ENCODE measurements around the gene KIF4B. TPM values are rescaled to one million over a fixed set of nuclear protein-coding genes. Genes with fewer than 3 reads are reported as not detected.

KIF4B gene
- total RNA-seq, 1 donor, result not detected

DNA sequence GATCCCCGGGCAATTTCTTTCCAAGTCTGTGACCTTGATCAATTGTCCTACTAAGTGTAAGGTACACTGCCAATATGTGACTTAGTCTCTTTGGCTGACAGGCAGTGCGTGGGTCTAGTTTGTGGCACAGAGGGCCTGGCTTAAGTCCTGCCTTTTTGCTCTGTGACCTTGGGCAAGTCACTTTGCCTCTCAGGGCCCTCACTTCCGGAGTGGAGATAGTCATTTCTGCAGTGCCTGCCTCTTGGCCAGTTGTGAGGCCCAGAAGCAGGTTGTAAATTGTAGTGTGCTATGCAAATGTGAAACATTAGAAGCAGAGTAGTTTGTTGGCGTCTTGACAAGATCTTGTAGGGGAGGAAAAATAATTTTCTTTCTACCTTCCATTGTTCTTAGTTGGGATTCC, 39.0 kb downstream of the KIF4B start:
- H3K4me3 ChIP-seq (ENCODE audit: low read depth, low read length), result no peak overlapping the region
- no peak for TF ChIP-seq CTCF (IDR thresholded peaks at IDR 0.05; ENCODE audit: insufficient read depth, low read length)
- no peak for DNase-seq (ENCODE audit: low read depth)

DNA sequence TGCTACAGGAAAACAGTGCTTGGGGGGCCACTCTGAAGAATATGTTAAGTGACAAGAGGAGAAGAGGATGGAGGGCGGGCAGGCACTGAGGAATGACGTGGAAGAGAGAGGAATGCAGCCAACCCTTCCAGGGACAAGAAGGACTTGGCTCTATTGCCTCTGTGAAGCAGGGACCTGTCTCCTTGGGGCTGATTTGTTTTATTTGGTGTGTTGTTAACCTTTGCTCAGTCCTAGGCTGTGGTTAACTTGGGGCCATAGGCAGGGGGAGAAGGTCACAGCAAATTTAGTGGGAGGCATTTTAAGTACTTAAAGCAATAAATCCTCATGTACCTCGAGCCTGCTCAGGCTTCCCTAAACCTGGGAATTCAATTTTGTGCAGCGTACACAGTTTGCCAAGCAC, 39.9 kb downstream of the KIF4B start:
- DNase-seq (ENCODE audit: low read depth), result no peak
- H3K4me3 ChIP-seq (ENCODE audit: low read depth, low read length), result no peak overlapping the region
- TF ChIP-seq CTCF (IDR thresholded peaks at IDR 0.05; ENCODE audit: insufficient read depth, low read length), result no peak

DNA sequence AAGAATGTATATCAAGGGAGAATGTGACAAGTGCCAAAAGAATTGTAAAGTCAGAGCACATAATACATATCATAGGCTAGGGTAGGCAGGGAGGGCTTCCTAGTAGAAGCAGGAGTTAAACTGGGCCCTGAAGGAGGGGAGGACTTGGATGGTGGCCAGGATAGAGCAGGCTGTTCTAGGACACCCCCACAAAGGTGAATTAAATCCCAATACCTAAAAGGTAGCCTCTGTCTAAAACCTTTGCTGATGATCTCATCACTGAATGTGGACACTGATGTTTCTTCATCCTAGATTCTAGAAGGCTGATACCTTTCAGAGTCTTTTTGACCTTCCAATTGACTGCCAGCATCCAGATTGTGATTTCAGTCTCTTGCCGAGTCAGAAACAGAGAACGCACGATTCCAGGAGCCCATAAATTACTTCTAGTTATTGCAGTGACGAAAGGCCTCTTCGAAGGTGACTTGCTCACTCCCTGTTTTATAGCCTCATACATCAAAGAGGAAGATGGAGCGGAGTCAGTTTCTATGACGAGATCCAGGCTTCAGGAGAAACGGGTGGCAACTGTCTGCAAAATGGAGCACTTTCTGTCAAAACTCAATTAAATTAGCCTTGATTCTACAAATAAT, 43.2 kb downstream of the KIF4B start:
- no peak for DNase-seq (ENCODE audit: low read depth)
- no peak for TF ChIP-seq CTCF (IDR thresholded peaks at IDR 0.05; ENCODE audit: insufficient read depth, low read length)
- no peak overlapping the region for H3K4me3 ChIP-seq (ENCODE audit: low read depth, low read length)

DNA sequence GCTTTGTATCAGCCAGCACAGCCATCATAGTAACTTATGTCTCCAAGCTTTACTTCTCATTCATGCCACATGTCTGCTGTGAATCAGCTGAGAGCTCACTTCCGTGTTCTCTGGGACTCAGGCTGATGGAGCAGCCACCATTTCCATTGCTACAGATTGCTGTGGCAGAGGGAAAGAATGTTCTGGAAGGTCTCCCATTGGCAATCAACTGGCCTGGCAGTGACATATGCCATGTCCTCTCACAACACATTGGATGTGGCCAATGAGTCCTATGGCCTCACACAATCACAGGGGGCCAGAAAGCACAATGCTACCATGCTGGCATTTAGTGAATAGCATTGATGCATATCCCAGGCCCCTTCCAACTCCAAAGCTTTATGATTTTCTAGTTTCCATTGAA, 44.1 kb downstream of the KIF4B start:
- no peak for TF ChIP-seq CTCF (IDR thresholded peaks at IDR 0.05; ENCODE audit: insufficient read depth, low read length)
- DNase-seq (ENCODE audit: low read depth), result no peak
- H3K4me3 ChIP-seq (ENCODE audit: low read depth, low read length), result no peak overlapping the region

- TF ChIP-seq CTCF (IDR thresholded peaks at IDR 0.05; ENCODE audit: insufficient read depth, low read length), result no peak
- no peak for DNase-seq (ENCODE audit: low read depth)
- H3K4me3 ChIP-seq (ENCODE audit: low read depth, low read length), result no peak overlapping the region
These were observed 51.0 kb downstream of the KIF4B start for GRCh38 chr5:155064580-155064979.

- H3K4me3 ChIP-seq (ENCODE audit: low read depth, low read length), result no peak overlapping the region
- no peak for DNase-seq (ENCODE audit: low read depth)
- no peak for TF ChIP-seq CTCF (IDR thresholded peaks at IDR 0.05; ENCODE audit: insufficient read depth, low read length)
These were observed 53.5 kb downstream of the KIF4B start for GRCh38 chr5:155066886-155067595.

Other genes with a start within 250 kb of the KIF4B start
- gene FAXDC2, start 163.2 kb upstream of the KIF4B start, total RNA-seq (ENCODE audit: low replicate concordance), result 9.8 and 17.4 TPM in 2 replicates
- 37.0 and 38.8 TPM in 2 replicates for gene CNOT8, start 155.1 kb upstream of the KIF4B start, total RNA-seq (ENCODE audit: low replicate concordance)
- gene GEMIN5, start 75.5 kb upstream of the KIF4B start, total RNA-seq (ENCODE audit: low replicate concordance), result 18.2 and 28.1 TPM in 2 replicates
- 4.6 and 21.5 TPM in 2 replicates for gene MRPL22, start 72.7 kb upstream of the KIF4B start, total RNA-seq (ENCODE audit: low replicate concordance)